Panc1 (cell line): Measurements from ENCODE around the gene AP1G2.

Source experiments
- POLR2AphosphoS5 ChIP-seq: IDR thresholded peaks from 2 replicates; pipeline ENCODE4 v1.6.1; 2012; ENCODE audit warnings: mild to moderate bottlenecking, low read depth, low read length, moderate library complexity
- TCF7L2 ChIP-seq: IDR thresholded peaks from 2 replicates; pipeline ENCODE4 v1.6.1; 2011; ENCODE audit warnings: mild to moderate bottlenecking, low read depth, low read length, inconsistent platforms
- TF ChIP-seq, protein P1 (sequence below): fragments of 450-650 bp; IDR thresholded peaks from 2 replicates; pipeline ENCODE4 v1.5.1; 2017; ENCODE audit warnings: mild to moderate bottlenecking
- TF ChIP-seq, protein P2 (sequence below), 2 experiments: IDR thresholded peaks; 2 replicates each; pipeline ENCODE4 v1.6.1; 2011 to 2012; ENCODE audit warnings: low read depth in 2 of 2, control low read depth in 1 of 2, low read length in 1 of 2, mild to moderate bottlenecking in 1 of 2, moderate library complexity in 1 of 2; ENCODE audit not compliant: insufficient read depth in 1 of 2

DNA sequence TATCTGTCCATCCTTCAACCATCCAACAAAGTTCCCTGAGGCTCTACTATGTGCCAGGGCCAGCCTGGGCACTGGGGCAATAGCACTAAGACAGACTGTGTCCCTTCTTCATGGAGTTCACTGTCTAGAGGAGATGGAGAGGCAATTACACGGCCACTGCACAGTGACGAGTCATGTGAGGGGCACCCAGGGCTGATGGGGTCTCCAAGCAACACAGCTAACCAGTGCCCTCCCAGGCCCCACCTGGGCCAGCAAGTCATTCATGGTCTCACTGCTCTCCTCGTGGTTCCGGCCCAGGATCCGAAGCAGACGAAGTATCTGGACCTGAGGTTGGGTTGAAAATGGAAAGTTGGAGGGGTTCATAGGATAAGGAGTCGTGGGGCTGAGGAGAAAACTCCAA is 2.7 kb downstream of the AP1G2 start:
- TF ChIP-seq, protein P1, sequence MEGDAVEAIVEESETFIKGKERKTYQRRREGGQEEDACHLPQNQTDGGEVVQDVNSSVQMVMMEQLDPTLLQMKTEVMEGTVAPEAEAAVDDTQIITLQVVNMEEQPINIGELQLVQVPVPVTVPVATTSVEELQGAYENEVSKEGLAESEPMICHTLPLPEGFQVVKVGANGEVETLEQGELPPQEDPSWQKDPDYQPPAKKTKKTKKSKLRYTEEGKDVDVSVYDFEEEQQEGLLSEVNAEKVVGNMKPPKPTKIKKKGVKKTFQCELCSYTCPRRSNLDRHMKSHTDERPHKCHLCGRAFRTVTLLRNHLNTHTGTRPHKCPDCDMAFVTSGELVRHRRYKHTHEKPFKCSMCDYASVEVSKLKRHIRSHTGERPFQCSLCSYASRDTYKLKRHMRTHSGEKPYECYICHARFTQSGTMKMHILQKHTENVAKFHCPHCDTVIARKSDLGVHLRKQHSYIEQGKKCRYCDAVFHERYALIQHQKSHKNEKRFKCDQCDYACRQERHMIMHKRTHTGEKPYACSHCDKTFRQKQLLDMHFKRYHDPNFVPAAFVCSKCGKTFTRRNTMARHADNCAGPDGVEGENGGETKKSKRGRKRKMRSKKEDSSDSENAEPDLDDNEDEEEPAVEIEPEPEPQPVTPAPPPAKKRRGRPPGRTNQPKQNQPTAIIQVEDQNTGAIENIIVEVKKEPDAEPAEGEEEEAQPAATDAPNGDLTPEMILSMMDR, result no peak
- no peak for TF ChIP-seq POLR2AphosphoS5
- no peak for TF ChIP-seq TCF7L2
- TF ChIP-seq, protein P2, sequence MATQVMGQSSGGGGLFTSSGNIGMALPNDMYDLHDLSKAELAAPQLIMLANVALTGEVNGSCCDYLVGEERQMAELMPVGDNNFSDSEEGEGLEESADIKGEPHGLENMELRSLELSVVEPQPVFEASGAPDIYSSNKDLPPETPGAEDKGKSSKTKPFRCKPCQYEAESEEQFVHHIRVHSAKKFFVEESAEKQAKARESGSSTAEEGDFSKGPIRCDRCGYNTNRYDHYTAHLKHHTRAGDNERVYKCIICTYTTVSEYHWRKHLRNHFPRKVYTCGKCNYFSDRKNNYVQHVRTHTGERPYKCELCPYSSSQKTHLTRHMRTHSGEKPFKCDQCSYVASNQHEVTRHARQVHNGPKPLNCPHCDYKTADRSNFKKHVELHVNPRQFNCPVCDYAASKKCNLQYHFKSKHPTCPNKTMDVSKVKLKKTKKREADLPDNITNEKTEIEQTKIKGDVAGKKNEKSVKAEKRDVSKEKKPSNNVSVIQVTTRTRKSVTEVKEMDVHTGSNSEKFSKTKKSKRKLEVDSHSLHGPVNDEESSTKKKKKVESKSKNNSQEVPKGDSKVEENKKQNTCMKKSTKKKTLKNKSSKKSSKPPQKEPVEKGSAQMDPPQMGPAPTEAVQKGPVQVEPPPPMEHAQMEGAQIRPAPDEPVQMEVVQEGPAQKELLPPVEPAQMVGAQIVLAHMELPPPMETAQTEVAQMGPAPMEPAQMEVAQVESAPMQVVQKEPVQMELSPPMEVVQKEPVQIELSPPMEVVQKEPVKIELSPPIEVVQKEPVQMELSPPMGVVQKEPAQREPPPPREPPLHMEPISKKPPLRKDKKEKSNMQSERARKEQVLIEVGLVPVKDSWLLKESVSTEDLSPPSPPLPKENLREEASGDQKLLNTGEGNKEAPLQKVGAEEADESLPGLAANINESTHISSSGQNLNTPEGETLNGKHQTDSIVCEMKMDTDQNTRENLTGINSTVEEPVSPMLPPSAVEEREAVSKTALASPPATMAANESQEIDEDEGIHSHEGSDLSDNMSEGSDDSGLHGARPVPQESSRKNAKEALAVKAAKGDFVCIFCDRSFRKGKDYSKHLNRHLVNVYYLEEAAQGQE (IDR thresholded peaks at IDR 0.05; ENCODE audit: insufficient read depth in 1 of 2, low read depth in 2 of 2, low read length in 1 of 2), result no peak
